GM12891 (cell line): ENCODE results near the gene PTX3.

Experiments
- DNase-seq: peaks from one replicate; pipeline ENCODE4 v3.0.0; 2011; ENCODE audit warnings: low spot score; ENCODE audit not compliant: insufficient read length
- FAIRE-seq: peaks from 2 replicates; lab custom pipeline; 2011; peaks lifted over from hg19 to GRCh38; lab: Jason Lieb, UNC
- PAX5 ChIP-seq: IDR thresholded peaks from 2 replicates; pipeline ENCODE4 v1.6.1; 2011; ENCODE audit warnings: low read length, moderate library complexity, mild to moderate bottlenecking; ENCODE audit not compliant: insufficient read depth, severe bottlenecking
- POLR2A ChIP-seq: IDR thresholded peaks from 2 replicates; pipeline ENCODE4 v1.6.1; 2011; ENCODE audit warnings: low read depth, low read length, control low read depth
- POLR2AphosphoS5 ChIP-seq: IDR thresholded peaks from 2 replicates; pipeline ENCODE4 v1.6.1; 2011; ENCODE audit warnings: low read depth, low read length, control low read depth
- POU2F2 ChIP-seq: IDR thresholded peaks from 2 replicates; pipeline ENCODE4 v1.6.1; 2011; ENCODE audit warnings: low read depth, mild to moderate bottlenecking, control low read depth, low read length, moderate library complexity
- SPI1 ChIP-seq: IDR thresholded peaks from 2 replicates; pipeline ENCODE4 v1.6.1; 2011; ENCODE audit warnings: low read depth, low read length, control low read depth
- TAF1 ChIP-seq: IDR thresholded peaks from 2 replicates; pipeline ENCODE4 v1.6.1; 2011; ENCODE audit warnings: low read depth, low read length, control low read depth

Gene PTX3

GRCh38 chr3:157405457-157405856, 31.2 kb upstream of the PTX3 start:
- TF ChIP-seq PAX5 (no peak), POLR2A (no peak), POU2F2 (no peak), TAF1 (no peak), SPI1 (no peak), POLR2AphosphoS5 (no peak)
- DNase-seq, result no peak
- FAIRE-seq, result no peak

GRCh38 chr3:157406394-157406793, 30.3 kb upstream of the PTX3 start:
- no peak for DNase-seq
- TF ChIP-seq POLR2AphosphoS5, result no peak
- no peak for TF ChIP-seq PAX5
- no peak for FAIRE-seq

GRCh38 chr3:157407769-157408168, 28.9 kb upstream of the PTX3 start:
- TF ChIP-seq POLR2A (no peak), POU2F2 (no peak), TAF1 (no peak), PAX5 (no peak), SPI1 (no peak), POLR2AphosphoS5 (no peak)
- DNase-seq (no peak), FAIRE-seq (no peak)

GRCh38 chr3:157408499-157409149, 28.0 kb upstream of the PTX3 start:
- no peak for DNase-seq
- FAIRE-seq, result no peak
- TF ChIP-seq POU2F2 (no peak), TAF1 (no peak), POLR2A (no peak), PAX5 (no peak), SPI1 (no peak), POLR2AphosphoS5 (no peak)

- no peak for FAIRE-seq
- TF ChIP-seq POLR2AphosphoS5 (no peak), POU2F2 (no peak), PAX5 (no peak), SPI1 (no peak), TAF1 (no peak), POLR2A (no peak)
- no peak for DNase-seq
Measured at GRCh38 chr3:157409516-157409915, 27.1 kb upstream of the PTX3 start.

GRCh38 chr3:157410945-157411344, 25.7 kb upstream of the PTX3 start:
- TF ChIP-seq PAX5 (no peak), POU2F2 (no peak), POLR2A (no peak), TAF1 (no peak), POLR2AphosphoS5 (no peak), SPI1 (no peak)
- FAIRE-seq, result no peak
- DNase-seq, result no peak

GRCh38 chr3:157412323-157412855, 24.3 kb upstream of the PTX3 start:
- TF ChIP-seq POLR2A (no peak), POLR2AphosphoS5 (no peak), SPI1 (no peak), PAX5 (no peak), POU2F2 (no peak), TAF1 (no peak)
- DNase-seq, result no peak
- FAIRE-seq, result no peak

GRCh38 chr3:157414861-157415260, 21.8 kb upstream of the PTX3 start:
- TF ChIP-seq PAX5 (no peak), POLR2AphosphoS5 (no peak), POU2F2 (no peak), SPI1 (no peak), POLR2A (no peak), TAF1 (no peak)
- FAIRE-seq, result no peak
- DNase-seq, result no peak

GRCh38 chr3:157416347-157417087, 20.1 kb upstream of the PTX3 start:
- no peak for TF ChIP-seq SPI1
- TF ChIP-seq PAX5, result no peak
- TF ChIP-seq POLR2A, result no peak
- no peak for TF ChIP-seq POU2F2
- no peak for TF ChIP-seq TAF1
- TF ChIP-seq POLR2AphosphoS5, result no peak
- FAIRE-seq (no peak), DNase-seq (no peak)
